Measurements from ENCODE around the gene GSTP1. TPM values are rescaled to one million over a fixed set of nuclear protein-coding genes. Genes with fewer than 3 reads are reported as not detected.

Gene GSTP1
- total and polyA plus RNA-seq, 2 experiments from 2014 or later = 1,040 to 1,982 TPM

- Histone ChIP-seq H3K27me3 (no peaks in the 10 kb centered on the region), H3K79me2 (peaks cover 18% of the 10 kb centered on the region), H2AFZ (peak within 1 kb of the TSS; percentile 62), H3K9me3 (ENCODE audit: low read depth) (no peaks in the 10 kb centered on the region), H3K9me2 (replicated peaks; ENCODE audit: insufficient read depth) (no peaks in the 10 kb centered on the region), H3K4me1 (ENCODE audit: insufficient read depth) (peaks cover 15% of the 10 kb centered on the region), H3K4me2 (peak within 1 kb of the TSS; percentile 93), H3K27ac (peak within 1 kb of the TSS; percentile 67), H3K36me3 (replicated peaks; ENCODE audit: insufficient read depth, low read depth) (no peaks in the 10 kb centered on the region), H4K20me1 (ENCODE audit: insufficient read depth, poor library complexity, severe bottlenecking) (no peaks in the 10 kb centered on the region), H3K4me3 (peak within 1 kb of the TSS; percentile 79)
- TF ChIP-seq EZH2 (IDR thresholded peaks at IDR 0.05; ENCODE audit: borderline replicate concordance) (no peak), EZH2phosphoT487 (IDR thresholded peaks at IDR 0.05; ENCODE audit: low read depth, severe bottlenecking, unreplicated experiment) (no peak), CTCF (IDR thresholded peaks at IDR 0.05; ENCODE audit: poor library complexity) (peak; percentile 48)
- DNase-seq (ENCODE audit: low spot score) = peak; percentile 99
- WGBS (ENCODE audit: low lambda C conversion rate, missing lambda C conversion rate) = 5% methylated on average over 49 of the region's 69 CpGs
Measured at GRCh38 chr11:67606492-67607295, 23.1 kb downstream of the GSTP1 start, which contains the start of gene NDUFV1. TSS of gene NDUFV1 (plus strand) at chr11:67606936. CDS start at chr11:67607005, 69 bp downstream.

- WGBS (ENCODE audit: low lambda C conversion rate, missing lambda C conversion rate) = 63% methylated on average over 9 of the region's 9 CpGs
- H3K9me2 ChIP-seq (replicated peaks; ENCODE audit: insufficient read depth) = no peaks in the 10 kb centered on the region
- no peak for DNase-seq (ENCODE audit: low spot score)
- no peak overlapping the region for H2AFZ ChIP-seq
- H3K27me3 ChIP-seq = no peaks in the 10 kb centered on the region
- H3K27ac ChIP-seq = no peak overlapping the region
- H3K9me3 ChIP-seq (ENCODE audit: low read depth) = no peaks in the 10 kb centered on the region
- peak overlapping the region; percentile 93 for H3K4me2 ChIP-seq
- H3K4me3 ChIP-seq = peak overlapping the region; percentile 79
- H3K36me3 ChIP-seq (replicated peaks; ENCODE audit: insufficient read depth, low read depth) = no peaks in the 10 kb centered on the region
- TF ChIP-seq EZH2phosphoT487 (IDR thresholded peaks at IDR 0.05; ENCODE audit: low read depth, severe bottlenecking, unreplicated experiment) (no peak), CTCF (IDR thresholded peaks at IDR 0.05; ENCODE audit: poor library complexity) (no peak), EZH2 (IDR thresholded peaks at IDR 0.05; ENCODE audit: borderline replicate concordance) (no peak)
- H4K20me1 ChIP-seq (ENCODE audit: insufficient read depth, poor library complexity, severe bottlenecking) = no peaks in the 10 kb centered on the region
- peaks cover 15% of the 10 kb centered on the region for H3K4me1 ChIP-seq (ENCODE audit: insufficient read depth)
- H3K79me2 ChIP-seq = peaks cover 18% of the 10 kb centered on the region
Measured at GRCh38 chr11:67607507-67607906, 23.9 kb downstream of the GSTP1 start.

GRCh38 chr11:67608486-67608885 lies 24.9 kb downstream of the GSTP1 start:
- WGBS (ENCODE audit: low lambda C conversion rate, missing lambda C conversion rate) = 97% methylated on average over 8 of the region's 8 CpGs

More at GRCh38 chr11:67608486-67608885, 24.9 kb downstream of the GSTP1 start:
- Histone ChIP-seq H3K9me2 (replicated peaks; ENCODE audit: insufficient read depth) (no peaks in the 10 kb centered on the region), H3K79me2 (peaks cover 18% of the 10 kb centered on the region), H3K9me3 (ENCODE audit: low read depth) (no peaks in the 10 kb centered on the region), H3K27me3 (no peaks in the 10 kb centered on the region), H3K36me3 (replicated peaks; ENCODE audit: insufficient read depth, low read depth) (no peaks in the 10 kb centered on the region), H2AFZ (no peak overlapping the region), H3K4me1 (ENCODE audit: insufficient read depth) (peaks cover 15% of the 10 kb centered on the region), H4K20me1 (ENCODE audit: insufficient read depth, poor library complexity, severe bottlenecking) (no peaks in the 10 kb centered on the region), H3K27ac (no peak overlapping the region), H3K4me3 (no peak overlapping the region), H3K4me2 (no peak overlapping the region)
- no peak for TF ChIP-seq EZH2 (IDR thresholded peaks at IDR 0.05; ENCODE audit: borderline replicate concordance)
- no peak for TF ChIP-seq EZH2phosphoT487 (IDR thresholded peaks at IDR 0.05; ENCODE audit: low read depth, severe bottlenecking, unreplicated experiment)
- no peak for TF ChIP-seq CTCF (IDR thresholded peaks at IDR 0.05; ENCODE audit: poor library complexity)
- no peak for DNase-seq (ENCODE audit: low spot score)
